Thyroid gland (tissue), 4 donors: ENCODE results near the gene RAPGEF1.

ENCODE experiments used
- CTCF ChIP-seq, 6 experiments: fragments of 200-600 bp in 3 of 6; fragments of 450-650 bp in 3 of 6; sonication (generic) in 3 of 6; IDR thresholded peaks; one replicate each; pipeline ENCODE4 v1.5.1; 2016 to 2019; ENCODE audit warnings: antibody characterized with exemption in 6 of 6, mild to moderate bottlenecking in 2 of 6, inconsistent platforms in 1 of 6, moderate library complexity in 1 of 6
- POLR2A ChIP-seq, 2 donors: fragments of 450-650 bp; IDR thresholded peaks; one replicate each; pipeline ENCODE4 v1.6.1; 2017; ENCODE audit warnings: antibody characterized with exemption in 2 of 2, mild to moderate bottlenecking in 2 of 2, moderate library complexity in 1 of 2

- TF ChIP-seq CTCF (IDR thresholded peaks at IDR 0.05) (no peak), POLR2A (IDR thresholded peaks at IDR 0.05) (no peak)
Observed at GRCh38 chr9:131565369-131565768, 174.5 kb downstream of the RAPGEF1 start.
